ENCODE measurements around the gene POLG. TPM values are rescaled to one million over a fixed set of nuclear protein-coding genes. Genes with fewer than 3 reads are reported as not detected.
A peak's percentile ranks its signal among the peaks of the same experiment; 100 is the strongest.

Gene POLG
- polyA plus RNA-seq, 1 donor (not counting 4 experiments of a cell fraction or from before 2014, with no cell fraction given) = 29.6 TPM

GRCh38 chr15:89322822-89323221, 11.8 kb downstream of the POLG start:
- peaks cover 21% of the 10 kb centered on the region for H4K20me1 ChIP-seq (ENCODE audit: control insufficient read depth, extremely low read depth, insufficient read depth, low read length)
- no peak overlapping the region for H3K9ac ChIP-seq (ENCODE audit: control insufficient read depth, extremely low read depth, insufficient read depth, low read length)
- no peak for FAIRE-seq
- peaks cover 32% of the 10 kb centered on the region for H3K79me2 ChIP-seq (ENCODE audit: control insufficient read depth, insufficient read depth, low read length)
- no peaks in the 10 kb centered on the region for H3K9me1 ChIP-seq (ENCODE audit: control insufficient read depth, extremely low read depth, insufficient read depth, low read length)
- H3K4me2 ChIP-seq (ENCODE audit: control insufficient read depth, extremely low read depth, insufficient read depth, low read depth, low read length) = no peak overlapping the region
- H3K4me3 ChIP-seq (ENCODE audit: control insufficient read depth in 2 of 3, extremely low read depth in 1 of 3, insufficient read depth in 2 of 3, low read depth in 1 of 3, low read length in 3 of 3) = no peak overlapping the region
- no peaks in the 10 kb centered on the region for H3K27me3 ChIP-seq (ENCODE audit: control insufficient read depth, extremely low read depth, insufficient read depth, low read length)
- no peak for DNase-seq (ENCODE audit: low read depth, low spot score)
- no peak overlapping the region for H2AFZ ChIP-seq (ENCODE audit: control insufficient read depth, low read length)
- no peak for TF ChIP-seq EZH2 (IDR thresholded peaks at IDR 0.05; ENCODE audit: low read length)
- TF ChIP-seq CTCF (optimal IDR thresholded peaks at IDR 0.05 in 1 of 3, IDR thresholded peaks at IDR 0.05 in 1 of 3, conservative IDR thresholded peaks at IDR 0.05 in 1 of 3; ENCODE audit: extremely low read depth in 1 of 3, insufficient read depth in 2 of 3, low read length in 3 of 3) = no peak
- peaks cover 74 to 78% of the 10 kb centered on the region in 2 experiments for H3K36me3 ChIP-seq (ENCODE audit: control insufficient read depth in 2 of 2, extremely low read depth in 1 of 2, insufficient read depth in 2 of 2, low read length in 2 of 2)
- no peaks in the 10 kb centered on the region for H3K4me1 ChIP-seq (ENCODE audit: control insufficient read depth, extremely low read depth, insufficient read depth, low read length)
- H3K27ac ChIP-seq (ENCODE audit: control insufficient read depth, insufficient read depth, low read length) = no peak overlapping the region
- no peaks in the 10 kb centered on the region for H3K9me3 ChIP-seq (ENCODE audit: control insufficient read depth, low read depth, low read length)
- dilution Hi-C loops (cut with MboI; ENCODE audit: extremely low pct_ligation_motif_present, low sequenced_read_pairs) = no loop called here

- no peak overlapping the region for H3K4me3 ChIP-seq (ENCODE audit: control insufficient read depth in 2 of 3, extremely low read depth in 1 of 3, insufficient read depth in 2 of 3, low read depth in 1 of 3, low read length in 3 of 3)
- H3K4me1 ChIP-seq (ENCODE audit: control insufficient read depth, extremely low read depth, insufficient read depth, low read length) = no peaks in the 10 kb centered on the region
- H3K4me2 ChIP-seq (ENCODE audit: control insufficient read depth, extremely low read depth, insufficient read depth, low read depth, low read length) = no peak overlapping the region
- no peak for DNase-seq (ENCODE audit: low read depth, low spot score)
- H2AFZ ChIP-seq (ENCODE audit: control insufficient read depth, low read length) = no peak overlapping the region
- no peaks in the 10 kb centered on the region for H3K27me3 ChIP-seq (ENCODE audit: control insufficient read depth, extremely low read depth, insufficient read depth, low read length)
- FAIRE-seq = no peak
- peaks cover 19% of the 10 kb centered on the region for H4K20me1 ChIP-seq (ENCODE audit: control insufficient read depth, extremely low read depth, insufficient read depth, low read length)
- peaks cover 27% of the 10 kb centered on the region for H3K79me2 ChIP-seq (ENCODE audit: control insufficient read depth, insufficient read depth, low read length)
- peaks cover 70 to 72% of the 10 kb centered on the region in 2 experiments for H3K36me3 ChIP-seq (ENCODE audit: control insufficient read depth in 2 of 2, extremely low read depth in 1 of 2, insufficient read depth in 2 of 2, low read length in 2 of 2)
- no peak overlapping the region for H3K27ac ChIP-seq (ENCODE audit: control insufficient read depth, insufficient read depth, low read length)
- no peaks in the 10 kb centered on the region for H3K9me3 ChIP-seq (ENCODE audit: control insufficient read depth, low read depth, low read length)
- no peaks in the 10 kb centered on the region for H3K9me1 ChIP-seq (ENCODE audit: control insufficient read depth, extremely low read depth, insufficient read depth, low read length)
- dilution Hi-C loops (cut with MboI; ENCODE audit: extremely low pct_ligation_motif_present, low sequenced_read_pairs) = no loop called here
- TF ChIP-seq EZH2 (IDR thresholded peaks at IDR 0.05; ENCODE audit: low read length) (no peak), CTCF (optimal IDR thresholded peaks at IDR 0.05 in 1 of 3, IDR thresholded peaks at IDR 0.05 in 1 of 3, conservative IDR thresholded peaks at IDR 0.05 in 1 of 3; ENCODE audit: extremely low read depth in 1 of 3, insufficient read depth in 2 of 3, low read length in 3 of 3) (peak in 1 of 3 experiments; percentile 8)
- no peak overlapping the region for H3K9ac ChIP-seq (ENCODE audit: control insufficient read depth, extremely low read depth, insufficient read depth, low read length)
These were observed 12.9 kb downstream of the POLG start for GRCh38 chr15:89321521-89322410.
